8988T (cell line): ENCODE data around the gene ALKBH1.
"Not testable (repeated sequence)": the region's sequence is repeated elsewhere in the genome, so short reads cannot be mapped to it uniquely, and the experiment has no call there.

ENCODE experiments used
- DNase-seq: peaks from one replicate; pipeline ENCODE4 v3.0.0; 2011

ALKBH1 gene

DNA sequence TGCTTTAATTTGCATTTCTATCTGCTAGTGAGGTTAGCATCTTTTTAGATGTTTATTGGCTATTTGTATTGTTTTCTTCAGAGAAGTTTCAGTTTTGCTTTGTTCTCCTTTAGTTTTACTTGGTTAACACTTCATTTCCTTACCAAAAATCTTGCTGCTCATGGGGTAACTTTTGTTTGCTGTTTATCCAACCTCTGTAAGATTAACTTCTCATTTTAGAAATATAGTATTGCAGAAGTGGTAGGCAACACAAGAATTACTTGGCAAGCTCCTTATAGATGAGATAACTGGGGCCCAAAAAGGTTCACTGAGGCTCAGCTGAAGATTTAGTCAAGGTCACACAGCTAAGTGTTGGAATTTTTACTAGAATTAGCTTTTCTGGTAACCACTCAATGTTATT lies 40.5 kb downstream of the ALKBH1 start:
- no peak for DNase-seq

DNA sequence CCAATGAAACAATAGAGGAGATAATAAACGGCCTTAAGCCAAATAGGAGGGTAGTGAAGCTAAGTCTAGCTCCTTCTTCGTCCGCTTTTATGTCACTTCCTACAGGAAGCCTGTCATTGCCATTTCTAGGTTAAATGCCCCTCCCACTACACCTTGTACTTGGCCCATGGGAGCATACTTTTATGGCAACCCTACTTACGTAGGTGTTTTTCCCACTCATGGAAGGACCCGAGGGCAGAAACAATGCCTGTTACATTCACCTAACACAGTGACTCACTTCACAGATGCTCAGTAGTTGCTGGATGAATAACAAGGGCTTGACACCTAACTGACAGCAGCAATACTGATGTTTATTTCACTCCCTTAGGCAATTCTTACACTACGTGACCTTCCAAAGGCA lies 44.5 kb downstream of the ALKBH1 start:
- DNase-seq, result no peak

DNA sequence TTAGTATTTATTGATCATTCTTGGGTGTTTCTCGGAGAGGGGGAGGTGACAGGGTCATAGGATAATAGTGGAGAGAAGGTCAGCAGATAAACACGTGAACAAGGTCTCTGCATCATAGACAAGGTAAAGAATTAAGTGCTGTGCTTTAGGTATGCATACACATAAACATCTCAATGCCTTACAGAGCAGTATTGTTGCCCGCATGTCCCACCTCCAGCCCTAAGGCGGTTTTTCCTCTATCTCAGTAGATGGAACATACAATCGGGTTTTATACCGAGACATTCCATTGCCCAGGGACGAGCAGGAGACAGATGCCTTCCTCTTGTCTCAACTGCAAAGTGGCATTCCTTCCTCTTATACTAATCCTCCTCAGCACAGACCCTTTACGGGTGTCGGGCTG lies 46.3 kb downstream of the ALKBH1 start:
- not testable (repeated sequence) for DNase-seq

DNA sequence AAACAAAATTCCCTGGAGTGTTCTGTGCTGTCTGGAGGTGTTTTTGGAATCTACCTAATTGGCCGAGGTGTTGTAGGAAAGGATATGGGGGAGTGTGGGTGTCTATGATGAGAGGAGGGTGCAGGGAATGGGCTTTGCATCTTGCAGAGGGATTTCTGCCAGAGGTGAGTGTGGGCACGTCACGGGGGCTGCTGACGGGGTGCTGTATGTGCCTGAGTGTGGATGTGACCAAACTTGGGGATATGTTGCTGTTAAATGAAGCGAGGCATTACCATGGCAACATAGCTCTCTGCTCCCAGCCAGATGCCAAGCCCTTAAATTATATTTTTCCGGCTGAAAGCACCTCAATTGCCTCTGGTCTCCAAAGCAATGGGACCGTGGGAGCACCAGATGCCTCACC lies 47.1 kb downstream of the ALKBH1 start:
- DNase-seq, result no peak

DNA sequence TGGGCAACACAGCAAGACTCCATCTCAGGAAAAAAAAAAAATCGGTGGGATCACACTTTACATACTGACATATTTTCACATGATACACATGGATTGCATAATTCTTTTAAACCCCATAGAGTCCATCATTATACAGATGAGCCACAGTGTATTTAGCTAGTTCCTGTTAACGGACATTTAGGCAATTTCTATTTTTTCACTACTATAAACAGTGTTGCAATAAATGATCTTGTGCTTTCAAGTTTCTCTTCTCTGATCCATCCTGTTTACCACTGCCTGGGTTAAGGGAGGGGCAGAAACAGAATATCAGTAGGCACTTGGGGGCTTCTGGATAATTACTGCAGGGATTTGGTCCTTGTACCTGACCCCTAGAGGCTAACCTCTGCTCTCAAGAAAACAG lies 48.0 kb downstream of the ALKBH1 start:
- DNase-seq, result no peak

DNA sequence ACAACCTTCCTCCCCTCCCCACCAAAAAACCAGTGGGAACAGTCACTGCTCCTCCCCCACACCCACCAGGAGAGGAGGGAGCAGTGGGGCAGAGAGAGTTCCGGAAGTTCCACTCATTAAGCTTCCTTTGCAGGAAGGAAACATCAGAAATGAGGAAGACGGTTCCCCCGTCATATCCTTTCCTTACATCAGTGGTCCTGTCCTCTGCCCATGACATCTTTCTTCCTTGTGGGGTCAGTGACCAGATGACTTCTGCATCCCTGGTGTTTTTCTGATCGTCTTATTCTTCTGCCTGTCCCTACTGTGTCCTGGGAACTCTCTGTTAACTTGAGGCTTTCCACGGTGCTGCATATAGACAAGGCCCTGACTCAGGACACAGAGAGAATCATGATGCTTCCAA lies 50.5 kb downstream of the ALKBH1 start:
- DNase-seq, result no peak

DNA sequence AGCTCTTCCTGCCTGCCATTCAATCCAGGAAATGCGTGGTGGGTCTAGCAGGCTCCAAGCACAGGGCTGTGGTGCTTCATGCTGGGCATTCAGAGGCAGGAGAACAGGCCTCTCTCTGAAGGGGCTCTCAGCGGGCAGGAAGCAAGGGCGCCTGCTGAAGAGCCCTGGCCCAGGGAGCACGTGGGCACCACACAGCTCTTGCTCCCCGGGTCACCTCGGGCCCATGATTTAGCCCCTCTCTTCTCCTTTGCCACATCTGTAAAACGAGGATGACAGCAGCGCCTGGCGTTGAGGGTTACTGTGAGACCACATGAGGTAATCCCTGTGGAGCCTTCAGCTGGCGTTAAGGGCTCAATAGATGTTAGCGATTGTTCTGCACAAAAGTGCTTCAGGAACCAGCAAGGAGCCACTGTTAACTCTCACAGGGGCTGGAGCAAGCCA lies 53.8 kb downstream of the ALKBH1 start:
- no peak for DNase-seq

DNA sequence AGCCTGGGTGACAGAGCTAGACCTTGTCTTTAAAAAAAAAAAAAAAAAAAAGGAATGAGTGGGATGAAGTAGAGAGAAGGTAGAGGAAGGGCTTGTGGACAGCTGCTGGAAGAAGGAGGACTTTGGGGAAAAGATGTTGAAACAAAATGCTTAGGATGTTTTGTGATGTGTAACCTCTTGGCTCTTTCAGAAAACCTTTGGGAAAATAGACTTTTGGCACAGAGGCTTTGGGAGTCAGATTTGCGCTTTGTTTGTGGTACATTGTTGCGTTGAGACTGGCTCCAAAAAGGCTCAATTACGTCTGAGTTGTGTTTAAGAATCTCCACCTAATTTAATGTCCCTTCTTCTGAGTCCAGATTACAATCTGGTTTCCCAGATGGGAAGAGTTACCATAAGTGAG lies 58.5 kb downstream of the ALKBH1 start:
- DNase-seq, result no peak

DNA sequence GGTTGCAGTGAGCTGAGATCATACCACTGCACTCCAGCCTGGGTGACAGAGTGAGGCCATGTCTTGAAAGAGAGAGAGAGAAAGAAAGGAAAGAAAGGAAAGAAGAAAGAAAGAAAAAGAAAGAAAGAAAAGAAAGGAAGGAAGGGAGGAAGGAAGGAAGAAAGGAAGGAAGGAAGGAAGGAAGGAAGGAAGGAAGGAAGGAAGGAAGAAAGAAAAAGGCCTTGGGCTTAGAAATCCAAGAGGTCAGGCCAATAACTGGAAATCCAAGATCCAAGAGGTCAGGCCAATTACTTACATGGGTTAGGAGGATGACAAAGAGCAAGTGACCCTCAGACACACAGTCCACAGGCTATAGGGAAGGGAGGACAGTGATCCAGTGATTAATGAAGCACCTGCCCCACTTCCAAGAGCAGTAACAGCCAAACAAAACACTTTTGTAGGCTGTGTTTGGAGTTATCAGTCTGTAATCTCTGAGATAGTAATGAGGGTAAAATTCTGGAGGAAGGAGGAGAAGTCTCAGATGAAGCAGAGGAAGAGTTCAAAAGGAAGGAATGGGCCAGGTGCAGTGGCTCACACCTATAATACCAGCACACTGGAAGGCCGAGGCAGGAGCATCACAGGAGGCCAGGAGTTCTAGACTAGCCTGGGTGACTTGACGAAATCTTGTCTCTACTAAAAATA lies 59.2 kb downstream of the ALKBH1 start:
- DNase-seq, result no peak

DNA sequence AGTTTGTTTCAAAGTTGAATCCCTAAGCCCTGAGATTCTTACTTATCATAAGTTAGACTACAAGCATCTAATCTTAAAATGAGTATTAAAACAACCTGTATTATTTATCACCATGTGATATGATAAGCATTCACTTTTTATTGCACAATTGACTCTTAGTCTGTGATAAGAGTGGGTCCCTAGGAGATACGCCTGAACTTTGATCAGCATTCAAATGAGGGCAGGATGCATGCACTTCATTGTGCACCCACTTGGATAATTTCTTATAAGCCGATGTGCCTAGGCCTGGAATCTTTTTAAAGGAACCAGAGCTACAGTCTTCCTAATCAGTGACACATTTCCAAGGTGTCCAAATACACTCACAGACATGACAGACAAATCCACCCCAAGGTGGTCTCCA lies 60.0 kb downstream of the ALKBH1 start:
- DNase-seq, result no peak

DNA sequence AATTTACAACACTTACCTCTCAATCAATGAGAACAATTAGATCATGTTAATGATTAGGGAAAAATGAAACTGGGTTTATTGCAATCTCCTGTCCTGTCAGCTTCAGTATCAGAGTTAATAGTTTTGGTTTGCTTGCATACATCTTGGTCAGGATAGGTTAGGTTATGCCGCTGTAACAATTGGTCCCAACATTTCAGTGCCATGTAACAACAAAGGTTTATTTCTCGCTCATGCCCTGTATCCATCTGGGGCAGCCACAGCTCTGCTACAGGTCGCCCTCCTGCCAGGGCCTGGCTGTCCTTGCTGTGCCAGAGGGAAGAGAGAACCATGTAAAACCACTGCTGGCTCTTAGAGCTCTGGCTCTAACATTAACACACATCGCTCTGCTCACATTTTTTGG lies 60.9 kb downstream of the ALKBH1 start:
- DNase-seq, result no peak

DNA sequence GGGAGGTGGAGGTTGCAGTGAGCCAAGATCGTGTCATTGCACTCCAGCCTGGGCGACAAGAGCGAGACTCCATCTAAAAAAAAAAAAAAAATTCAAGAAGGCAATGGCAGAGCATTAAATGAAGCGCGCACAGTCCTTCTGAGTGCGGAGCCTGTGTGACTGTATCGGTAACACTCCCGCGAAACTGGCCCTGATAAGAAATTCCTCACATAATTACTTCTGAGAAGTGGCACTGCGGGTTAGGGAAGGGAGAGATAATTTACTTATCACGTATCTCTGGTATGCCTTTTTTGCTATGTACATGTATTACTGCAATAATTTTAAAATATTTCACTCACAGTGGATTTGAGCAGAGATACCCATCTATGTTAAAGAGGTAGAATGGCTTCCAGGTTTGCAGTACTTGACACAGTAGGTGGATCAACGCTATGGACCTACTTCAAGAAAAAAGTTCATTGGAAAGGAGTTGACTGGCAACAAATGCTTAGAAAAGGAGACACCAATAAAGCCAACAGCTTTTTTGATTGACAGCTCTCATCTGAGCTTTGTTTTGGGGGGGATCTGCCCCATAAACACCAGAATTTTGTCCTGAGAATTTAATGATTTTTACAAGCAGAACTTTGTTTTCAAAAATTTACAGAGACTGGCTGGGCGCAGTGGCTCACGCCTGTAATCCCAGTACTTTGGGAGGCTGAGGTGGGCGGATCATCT lies 62.1 kb downstream of the ALKBH1 start:
- DNase-seq, result no peak

DNA sequence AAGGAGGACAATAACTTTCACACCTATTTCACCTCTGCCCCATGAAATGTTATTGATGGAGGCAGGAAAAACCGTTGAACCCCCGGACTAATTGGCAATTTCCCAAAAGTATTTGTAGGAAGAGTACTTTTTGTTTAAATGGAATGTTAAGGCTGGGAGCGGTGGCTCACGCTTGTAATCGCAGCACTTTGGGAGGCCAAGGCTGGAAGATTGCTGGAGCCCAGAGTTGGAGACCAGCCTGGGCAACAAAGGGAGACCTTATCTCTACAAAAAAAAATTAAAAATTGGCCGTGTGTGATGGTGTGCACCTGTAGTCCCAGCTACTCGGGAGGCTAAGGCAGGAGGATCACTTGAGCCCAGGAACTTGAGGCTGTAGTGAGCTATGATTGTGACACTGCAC lies 65.4 kb downstream of the ALKBH1 start:
- DNase-seq, result no peak

DNA sequence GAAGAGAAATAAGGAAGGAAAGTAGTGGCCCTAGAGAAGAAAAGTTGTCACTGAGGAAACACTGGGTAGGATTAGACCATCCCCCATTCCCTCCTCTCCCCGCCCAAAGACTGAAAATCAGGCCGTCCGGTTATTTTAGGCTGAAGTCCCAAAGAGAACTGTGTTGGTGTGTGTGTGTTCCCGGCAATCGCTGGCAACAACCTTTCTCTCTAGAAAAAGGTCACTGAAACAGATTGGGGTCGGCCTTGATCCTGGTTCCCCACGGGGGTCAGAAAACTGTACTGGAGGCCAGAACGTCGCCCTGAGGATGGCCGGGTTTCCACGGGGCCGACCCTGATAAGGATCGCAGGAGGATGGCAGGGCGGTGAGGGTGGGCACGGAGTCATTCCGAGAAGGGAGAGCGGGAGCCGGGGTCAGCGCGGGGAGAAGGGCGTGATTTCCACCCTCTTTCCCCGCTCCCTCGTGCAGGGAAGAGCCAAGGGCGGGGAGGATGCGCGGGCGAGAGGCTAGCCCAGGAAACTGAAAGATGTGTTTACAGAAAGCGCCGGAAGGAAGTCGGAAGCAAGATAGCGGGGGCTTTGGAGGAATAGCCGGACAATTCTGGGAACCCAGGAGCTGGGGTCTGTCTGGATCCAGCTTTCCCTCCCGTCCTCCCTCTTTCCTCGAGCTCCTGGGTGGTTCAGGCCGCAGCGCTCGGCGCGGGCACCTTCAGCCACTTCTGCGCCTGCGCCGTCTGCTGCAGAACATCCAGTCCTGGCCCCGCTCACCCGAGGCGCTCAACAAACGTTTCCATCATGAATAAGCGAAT lies 66.1 kb downstream of the ALKBH1 start:
- DNase-seq, result peak; percentile 47

DNA sequence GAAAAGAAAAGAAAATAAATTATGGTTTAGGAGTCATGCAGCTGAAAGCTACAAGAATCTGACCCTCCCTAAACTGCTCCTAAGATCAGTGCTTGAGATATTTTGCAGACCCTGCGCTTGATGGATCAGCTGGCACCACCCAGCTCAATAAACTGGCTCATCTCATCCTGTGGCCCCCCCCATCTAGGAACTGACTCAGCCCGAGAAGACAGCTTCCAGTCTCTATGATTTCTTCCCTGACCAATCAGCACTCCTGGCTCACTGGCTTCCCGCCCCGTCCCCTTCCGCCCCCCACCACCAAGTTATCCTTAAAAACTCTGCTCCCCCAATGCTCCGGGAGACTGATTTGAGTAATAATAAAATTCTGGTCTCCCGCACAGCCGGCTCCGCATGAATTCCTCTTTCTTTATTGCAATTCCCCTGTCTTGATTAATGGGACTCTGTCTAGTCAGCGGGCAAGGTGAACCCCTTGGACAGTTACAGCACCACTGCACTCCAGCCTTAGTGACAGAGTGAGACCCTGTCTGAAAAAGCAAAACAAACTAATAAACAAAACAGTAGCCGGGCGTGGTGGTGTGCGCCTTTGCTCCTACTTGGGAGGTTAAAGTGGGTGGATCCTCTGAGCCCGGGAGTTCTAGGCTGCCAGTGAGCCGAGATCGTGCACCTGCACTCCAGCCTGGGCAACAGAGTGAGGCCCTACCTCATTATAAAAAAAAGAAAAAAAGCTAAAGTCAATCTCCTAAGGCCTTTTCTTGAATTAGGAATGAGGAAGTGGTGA lies 66.9 kb downstream of the ALKBH1 start:
- DNase-seq, result no peak

DNA sequence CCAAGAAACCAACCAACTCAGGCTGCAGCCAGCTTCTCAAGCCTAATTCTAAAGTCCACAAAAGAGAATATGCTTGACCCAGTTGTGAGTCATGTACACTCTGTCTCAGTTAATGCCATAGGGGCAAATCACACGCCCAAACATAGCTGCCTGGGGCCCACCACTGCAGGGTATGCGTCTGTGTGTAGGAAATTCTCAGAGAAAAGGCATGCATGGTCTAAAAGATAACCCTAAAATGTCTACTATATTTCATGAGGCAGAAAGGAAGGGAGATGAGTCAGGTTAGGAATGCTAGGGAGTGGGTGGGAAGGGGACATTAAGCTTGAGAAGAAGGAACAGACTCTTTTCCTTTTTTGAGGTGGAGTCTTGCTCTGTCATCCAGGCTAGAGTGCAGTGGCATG lies 69.1 kb downstream of the ALKBH1 start:
- DNase-seq, result no peak

DNA sequence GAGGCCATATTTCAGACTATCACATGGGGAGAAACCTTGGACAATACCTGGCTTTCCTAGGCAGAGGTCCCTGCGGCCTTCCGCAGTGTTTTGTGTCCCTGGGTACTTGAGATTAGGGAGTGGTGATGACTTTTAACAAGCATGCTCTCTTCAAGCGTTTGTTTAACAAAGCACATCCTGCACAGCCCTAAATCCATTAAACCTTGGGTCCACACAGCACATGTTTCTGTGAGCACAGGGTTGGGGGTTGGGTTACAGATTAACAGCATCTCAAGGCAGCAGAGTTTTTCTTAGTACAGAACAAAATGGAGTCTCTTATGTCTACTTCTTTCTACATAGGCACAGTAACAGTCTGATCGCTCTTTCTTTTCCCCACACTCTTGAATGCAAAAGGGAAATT lies 72.0 kb downstream of the ALKBH1 start:
- not testable (repeated sequence) for DNase-seq

DNA sequence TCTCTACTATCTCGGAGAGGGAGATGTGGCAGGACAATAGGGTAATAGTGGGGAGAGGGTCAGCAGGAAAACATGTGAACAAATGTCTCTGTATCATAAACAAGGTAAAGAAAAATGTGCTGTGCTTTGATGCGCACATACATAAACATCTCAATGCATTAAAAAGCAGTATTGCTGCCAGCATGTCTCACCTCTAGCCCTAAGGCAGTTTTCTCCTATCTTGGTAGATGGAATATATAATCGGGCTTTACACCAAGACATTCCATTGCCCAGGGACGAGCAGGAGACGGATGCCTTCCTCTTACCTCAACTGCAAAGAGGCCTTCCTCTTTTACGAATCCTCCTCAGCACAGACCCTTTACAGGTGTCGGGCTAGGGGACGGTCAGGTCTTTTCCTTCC lies 72.4 kb downstream of the ALKBH1 start:
- DNase-seq, result not testable (repeated sequence)

DNA sequence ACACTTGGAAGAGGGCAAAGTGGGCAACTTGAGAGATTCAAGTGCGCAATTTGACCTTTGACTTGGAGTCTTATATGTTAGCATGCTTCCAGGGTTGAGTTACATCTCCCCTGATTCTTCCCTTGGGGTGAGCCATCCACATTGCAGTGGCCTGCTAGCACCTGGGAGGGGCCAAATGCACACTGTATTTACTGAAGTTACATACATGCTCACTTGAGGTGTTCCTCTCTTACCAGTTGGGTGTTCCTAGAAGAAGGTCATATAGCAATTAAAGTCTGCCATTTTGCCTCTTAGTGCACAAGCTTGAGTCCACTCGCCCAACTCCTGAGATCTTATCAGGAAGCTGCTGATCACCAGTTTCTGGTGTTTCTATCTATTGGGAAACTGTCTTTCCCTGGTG lies 77.7 kb downstream of the ALKBH1 start:
- no peak for DNase-seq

DNA sequence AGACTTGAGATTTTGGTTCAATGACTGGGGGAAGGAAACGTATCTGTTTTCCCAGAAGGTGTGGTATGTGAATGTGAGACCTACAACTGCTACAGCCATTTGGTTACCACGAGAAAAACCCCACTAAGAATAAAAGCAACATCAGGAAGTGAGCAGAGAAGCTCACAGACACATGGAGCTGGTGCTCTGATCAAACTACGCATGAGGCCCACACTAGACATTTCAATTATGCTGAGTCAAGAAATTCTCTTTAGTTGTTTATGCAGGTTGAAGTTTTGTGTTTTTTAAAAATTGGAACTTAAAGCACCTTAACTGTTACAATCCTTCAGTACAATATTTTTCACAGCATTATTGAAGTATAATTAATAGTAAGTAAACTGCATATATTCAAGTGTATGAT lies 82.5 kb downstream of the ALKBH1 start:
- no peak for DNase-seq

DNA sequence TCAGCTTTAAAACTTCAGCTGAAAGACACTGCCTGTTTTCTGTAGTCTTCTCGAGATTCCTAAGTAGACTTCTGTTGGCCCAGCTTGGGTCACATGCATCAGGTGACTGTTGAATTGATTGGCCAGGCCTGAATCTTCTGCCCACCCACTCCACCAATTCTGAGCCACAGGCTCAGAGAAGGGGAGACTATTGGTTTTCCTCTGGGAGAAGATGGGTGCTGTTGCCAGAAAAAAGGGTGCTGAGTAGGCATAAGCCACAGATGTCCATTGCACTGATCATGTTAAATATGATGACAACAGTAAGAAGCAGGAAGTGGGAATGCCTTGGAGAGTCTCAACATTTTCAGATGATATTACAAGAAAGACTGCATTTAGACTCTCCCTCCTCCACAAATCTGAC lies 84.6 kb downstream of the ALKBH1 start:
- DNase-seq, result no peak
